GM12878 (cell line): Measurements from ENCODE around the gene DOK7. TPM values are rescaled to one million over a fixed set of nuclear protein-coding genes. Genes with fewer than 3 reads are reported as not detected.

Experiments used
- ATAC-seq: fragments of 200-7000 bp; cut with Tn5 transposase; 3 replicates; pipeline ENCODE4 v1.9.1; 2020; ENCODE audit warnings: mild to moderate bottlenecking, moderate library complexity
- BruUV-seq: library from RNA; stranded (reverse); fragments of 400-500 nt; replicated peaks from 2 replicates; lab custom pipeline; 2021; lab: Mats Ljungman, UMichigan
- CTCF ChIA-PET: fragments of 300-600 bp; sonication (Branson Sonifier 250); formaldehyde crosslinking; extraction: SDS; loops from one replicate; lab custom pipeline; 2021; ENCODE audit warnings: inconsistent platforms; lab: Yijun Ruan, JAX
- POLR2A ChIA-PET: fragments of 350-600 bp; formaldehyde crosslinking; extraction: SDS; loops from one replicate; lab custom pipeline; 2021; ENCODE audit warnings: inconsistent platforms; lab: Charles Lee
- RAD21 ChIA-PET: fragments of 300-600 bp; sonication (Branson Sonifier 250); formaldehyde crosslinking; loops from one replicate; lab custom pipeline; 2023; ENCODE audit warnings: antibody characterized with exemption; ENCODE audit not compliant: unreplicated experiment; lab: Charles Lee
- SMC1A ChIA-PET: fragments of 300-600 bp; sonication (Branson Sonifier 250); formaldehyde crosslinking; loops from one replicate; lab custom pipeline; 2023; ENCODE audit not compliant: unreplicated experiment, uncharacterized antibody; lab: Charles Lee
- DNase-seq: peaks from one replicate; pipeline ENCODE4 v3.0.0-alpha.2; 2011; ENCODE audit warnings: low read depth, low spot score
- FAIRE-seq: peaks from 3 replicates; lab custom pipeline; 2011; peaks lifted over from hg19 to GRCh38; lab: Jason Lieb, UNC
- H2AFZ ChIP-seq: 2 replicates; pipeline ENCODE4 v1.6.0; 2011; ENCODE audit warnings: low read depth, low read length, control low read depth; ENCODE audit not compliant: control insufficient read depth
- H3K27ac ChIP-seq: 2 replicates; pipeline ENCODE4 v1.5.1; 2011; ENCODE audit warnings: control low read depth; ENCODE audit not compliant: control insufficient read depth, insufficient read depth
- H3K27me3 ChIP-seq, 2 experiments: replicated peaks in 1 of 2; 2 replicates each; pipeline versions ENCODE4 v1.6.0 to v1.6.1; 2011; ENCODE audit warnings: low read length in 1 of 2; ENCODE audit not compliant: control insufficient read depth in 2 of 2, insufficient read depth in 2 of 2
- H3K36me3 ChIP-seq, 2 experiments: 2 replicates each; pipeline ENCODE4 v1.5.1; 2011; ENCODE audit warnings: low read length in 1 of 2; ENCODE audit not compliant: control insufficient read depth in 2 of 2, insufficient read depth in 2 of 2
- H3K4me1 ChIP-seq: 2 replicates; pipeline ENCODE4 v1.6.1; 2011; ENCODE audit warnings: mild to moderate bottlenecking, low read length, moderate library complexity, mixed read lengths; ENCODE audit not compliant: control insufficient read depth, insufficient read depth
- H3K4me2 ChIP-seq: 2 replicates; pipeline ENCODE4 v1.6.0; 2011; ENCODE audit warnings: control low read depth; ENCODE audit not compliant: control insufficient read depth, insufficient read depth
- H3K4me3 ChIP-seq: fragments of 200-600 bp; sonication (generic); 2 replicates; pipeline ENCODE4 v1.5.1; 2016
- H3K79me2 ChIP-seq: 2 replicates; pipeline ENCODE4 v1.6.0; 2011; ENCODE audit warnings: low read length; ENCODE audit not compliant: control insufficient read depth, insufficient read depth
- H3K9ac ChIP-seq: 2 replicates; pipeline ENCODE4 v1.8.0; 2011; ENCODE audit warnings: low read length, control low read depth, mixed read lengths; ENCODE audit not compliant: control insufficient read depth, insufficient read depth
- H3K9me3 ChIP-seq: replicated peaks from 3 replicates; pipeline ENCODE4 v1.5.1; 2011; ENCODE audit warnings: mild to moderate bottlenecking, low read length; ENCODE audit not compliant: control insufficient read depth, insufficient read depth
- H4K20me1 ChIP-seq: 2 replicates; pipeline ENCODE4 v1.6.0; 2011; ENCODE audit not compliant: control insufficient read depth, insufficient read depth
- BCL11A ChIP-seq: IDR thresholded peaks from 2 replicates; pipeline ENCODE4 v1.6.1; 2011; ENCODE audit warnings: low read depth, low read length
- CBX5 ChIP-seq: sonication (generic); IDR thresholded peaks from 2 replicates; pipeline ENCODE4 v1.6.1; 2016; ENCODE audit warnings: low read depth, moderate library complexity, mild to moderate bottlenecking, inconsistent platforms
- EZH2 ChIP-seq: IDR thresholded peaks from 2 replicates; pipeline ENCODE4 v1.6.1; 2012; ENCODE audit warnings: low read depth, mild to moderate bottlenecking, control low read depth, inconsistent platforms, low read length, borderline replicate concordance; ENCODE audit not compliant: control insufficient read depth
- NFIC ChIP-seq: IDR thresholded peaks from 2 replicates; pipeline ENCODE4 v1.6.1; 2012; ENCODE audit warnings: low read depth, mild to moderate bottlenecking, inconsistent platforms, low read length, moderate library complexity
- RELA ChIP-seq: fragments of 450-650 bp; IDR thresholded peaks from 2 replicates; pipeline ENCODE4 v1.8.0; 2014; ENCODE audit warnings: borderline replicate concordance; ENCODE audit not compliant: partially characterized antibody
- SMC3 ChIP-seq: IDR thresholded peaks from 2 replicates; pipeline ENCODE4 v1.6.1; 2011; ENCODE audit warnings: low read length, improper control_type of control experiment, borderline replicate concordance
- SREBF2 ChIP-seq: IDR thresholded peaks from 2 replicates; pipeline ENCODE4 v1.6.1; 2012; ENCODE audit warnings: mild to moderate bottlenecking, low read length
- WGBS: methylation state at CpG from one replicate; pipeline ENCODE4 v1.1.6; 2016; ENCODE audit warnings: low lambda C conversion rate; ENCODE audit not compliant: insufficient replicate concordance, insufficient coverage; ENCODE audit errors: missing lambda C conversion rate; 5-methylcytosine and 5-hydroxymethylcytosine counted together
- in situ Hi-C: fragments of 300-500 bp; cut with MboI; formaldehyde crosslinking; loops from 9 replicates; pipeline ENCODE4 v1.14.3; 2018; ENCODE audit warnings: mixed read lengths
- intact Hi-C: fragments of 100-400 bp; cut with micrococcal nuclease; formaldehyde crosslinking; loops from one replicate; pipeline ENCODE4 v1.14.2; 2022; ENCODE audit not compliant: unreplicated experiment
- polyA plus RNA-seq, 11 experiments: library from polyadenylated mRNA; depleted of rRNA in 4 of 11; unstranded in 6 of 11; stranded (reverse) in 5 of 11; fragments of >200 nt; fragmentation: Nextera tagmentation in 4 of 11; fragmentation: Illumina TruSeq in 1 of 11; extraction: Ambion mirVana in 4 of 11; extraction: Trizol in 1 of 11; gene quantifications; 1 replicate in 1 of 11; 2 replicates in 10 of 11; pipeline versions ENCODE4 v1.2.1 to v1.2.3, GENCODE V29; 2011 to 2016; ENCODE audit warnings: inconsistent platforms in 2 of 11, missing spikeins in 2 of 11, low read depth in 1 of 11
- total RNA-seq, 4 experiments: library from RNA; depleted of rRNA in 3 of 4; stranded (reverse); fragments of >200 nt in 3 of 4; fragmentation: Illumina TruSeq in 1 of 4; extraction: Trizol in 1 of 4; gene quantifications; 2 replicates each; pipeline versions ENCODE4 v1.2.1 to v1.2.3, GENCODE V29; 2013 to 2021
- TF ChIP-seq, protein P1 (sequence below): IDR thresholded peaks from 2 replicates; pipeline ENCODE4 v1.6.1; 2012; ENCODE audit warnings: low read depth, low read length, improper control_type of control experiment
- TF ChIP-seq, protein P2 (sequence below): fragments of 450-650 bp; conservative IDR thresholded peaks from 2 replicates; pipeline ENCODE4 v1.6.1; 2017; ENCODE audit warnings: mild to moderate bottlenecking, moderate library complexity
- TF ChIP-seq, protein P3 (sequence below): fragments of 450-650 bp; formaldehyde crosslinking; IDR thresholded peaks from 2 replicates; pipeline ENCODE4 v1.5.0; 2022; ENCODE audit warnings: mild to moderate bottlenecking, missing genetic modification characterization
- TF ChIP-seq, protein P4 (sequence below): fragments of 450-650 bp; IDR thresholded peaks from 2 replicates; pipeline ENCODE4 v1.6.1; 2017; ENCODE audit warnings: mild to moderate bottlenecking, moderate library complexity

DOK7 gene
- total and polyA plus RNA-seq, 10 of the 15 experiments (the other 5 are each of a cell fraction or from before 2014, with no cell fraction given) = 0.04 to 0.46 (median 0.18) TPM; not detected in 4

DNA sequence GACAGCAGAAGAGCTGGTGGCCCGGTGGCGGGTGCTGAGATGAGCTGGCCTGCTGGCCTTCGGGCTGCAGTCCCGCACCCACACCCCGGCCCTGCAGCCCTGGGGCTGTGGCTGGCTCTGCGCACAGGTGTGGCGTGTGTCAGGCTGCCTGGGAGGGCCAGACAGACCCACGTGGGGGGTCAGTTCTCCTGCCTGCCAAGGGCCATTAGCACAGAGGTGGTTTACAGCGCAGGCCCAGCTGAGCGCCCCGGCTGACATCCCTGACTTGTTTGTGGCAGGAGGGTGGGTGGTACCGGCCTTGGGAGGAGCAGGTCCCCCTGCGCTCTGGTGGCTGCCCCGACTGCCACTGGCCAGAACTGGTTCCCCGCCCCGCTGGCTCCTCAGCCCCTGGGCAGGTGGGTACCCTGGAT, 30.7 kb upstream of the DOK7 start:
- 59% methylated on average over 16 of the region's 16 CpGs for WGBS
- ChIA-PET CTCF (no interaction called here), POLR2A (no interaction called here), SMC1A (no interaction called here), RAD21 (no interaction called here)
- Histone ChIP-seq H3K4me2 (no peak overlapping the region), H3K36me3 (no peaks in the 10 kb centered on the region), H3K9ac (no peak overlapping the region), H3K27ac (no peak overlapping the region), H3K4me1 (no peaks in the 10 kb centered on the region), H3K27me3 (no peaks in the 10 kb centered on the region), H4K20me1 (no peaks in the 10 kb centered on the region), H3K4me3 (no peak overlapping the region), H3K79me2 (no peaks in the 10 kb centered on the region), H2AFZ (no peak overlapping the region), H3K9me3 (no peaks in the 10 kb centered on the region)
- ATAC-seq (no peak), DNase-seq (no peak), FAIRE-seq (no peak)
- no TSS peak for BruUV-seq
- intact Hi-C loops = no loop called here
- in situ Hi-C loops = no loop called here
- TF ChIP-seq RELA (no peak), EZH2 (no peak), BCL11A (no peak), SMC3 (no peak), CBX5 (no peak), NFIC (no peak), SREBF2 (no peak)
- TF ChIP-seq, protein P1, sequence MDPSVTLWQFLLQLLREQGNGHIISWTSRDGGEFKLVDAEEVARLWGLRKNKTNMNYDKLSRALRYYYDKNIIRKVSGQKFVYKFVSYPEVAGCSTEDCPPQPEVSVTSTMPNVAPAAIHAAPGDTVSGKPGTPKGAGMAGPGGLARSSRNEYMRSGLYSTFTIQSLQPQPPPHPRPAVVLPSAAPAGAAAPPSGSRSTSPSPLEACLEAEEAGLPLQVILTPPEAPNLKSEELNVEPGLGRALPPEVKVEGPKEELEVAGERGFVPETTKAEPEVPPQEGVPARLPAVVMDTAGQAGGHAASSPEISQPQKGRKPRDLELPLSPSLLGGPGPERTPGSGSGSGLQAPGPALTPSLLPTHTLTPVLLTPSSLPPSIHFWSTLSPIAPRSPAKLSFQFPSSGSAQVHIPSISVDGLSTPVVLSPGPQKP = no peak
- TF ChIP-seq, protein P2, sequence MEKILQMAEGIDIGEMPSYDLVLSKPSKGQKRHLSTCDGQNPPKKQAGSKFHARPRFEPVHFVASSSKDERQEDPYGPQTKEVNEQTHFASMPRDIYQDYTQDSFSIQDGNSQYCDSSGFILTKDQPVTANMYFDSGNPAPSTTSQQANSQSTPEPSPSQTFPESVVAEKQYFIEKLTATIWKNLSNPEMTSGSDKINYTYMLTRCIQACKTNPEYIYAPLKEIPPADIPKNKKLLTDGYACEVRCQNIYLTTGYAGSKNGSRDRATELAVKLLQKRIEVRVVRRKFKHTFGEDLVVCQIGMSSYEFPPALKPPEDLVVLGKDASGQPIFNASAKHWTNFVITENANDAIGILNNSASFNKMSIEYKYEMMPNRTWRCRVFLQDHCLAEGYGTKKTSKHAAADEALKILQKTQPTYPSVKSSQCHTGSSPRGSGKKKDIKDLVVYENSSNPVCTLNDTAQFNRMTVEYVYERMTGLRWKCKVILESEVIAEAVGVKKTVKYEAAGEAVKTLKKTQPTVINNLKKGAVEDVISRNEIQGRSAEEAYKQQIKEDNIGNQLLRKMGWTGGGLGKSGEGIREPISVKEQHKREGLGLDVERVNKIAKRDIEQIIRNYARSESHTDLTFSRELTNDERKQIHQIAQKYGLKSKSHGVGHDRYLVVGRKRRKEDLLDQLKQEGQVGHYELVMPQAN = no peak
- TF ChIP-seq, protein P3, sequence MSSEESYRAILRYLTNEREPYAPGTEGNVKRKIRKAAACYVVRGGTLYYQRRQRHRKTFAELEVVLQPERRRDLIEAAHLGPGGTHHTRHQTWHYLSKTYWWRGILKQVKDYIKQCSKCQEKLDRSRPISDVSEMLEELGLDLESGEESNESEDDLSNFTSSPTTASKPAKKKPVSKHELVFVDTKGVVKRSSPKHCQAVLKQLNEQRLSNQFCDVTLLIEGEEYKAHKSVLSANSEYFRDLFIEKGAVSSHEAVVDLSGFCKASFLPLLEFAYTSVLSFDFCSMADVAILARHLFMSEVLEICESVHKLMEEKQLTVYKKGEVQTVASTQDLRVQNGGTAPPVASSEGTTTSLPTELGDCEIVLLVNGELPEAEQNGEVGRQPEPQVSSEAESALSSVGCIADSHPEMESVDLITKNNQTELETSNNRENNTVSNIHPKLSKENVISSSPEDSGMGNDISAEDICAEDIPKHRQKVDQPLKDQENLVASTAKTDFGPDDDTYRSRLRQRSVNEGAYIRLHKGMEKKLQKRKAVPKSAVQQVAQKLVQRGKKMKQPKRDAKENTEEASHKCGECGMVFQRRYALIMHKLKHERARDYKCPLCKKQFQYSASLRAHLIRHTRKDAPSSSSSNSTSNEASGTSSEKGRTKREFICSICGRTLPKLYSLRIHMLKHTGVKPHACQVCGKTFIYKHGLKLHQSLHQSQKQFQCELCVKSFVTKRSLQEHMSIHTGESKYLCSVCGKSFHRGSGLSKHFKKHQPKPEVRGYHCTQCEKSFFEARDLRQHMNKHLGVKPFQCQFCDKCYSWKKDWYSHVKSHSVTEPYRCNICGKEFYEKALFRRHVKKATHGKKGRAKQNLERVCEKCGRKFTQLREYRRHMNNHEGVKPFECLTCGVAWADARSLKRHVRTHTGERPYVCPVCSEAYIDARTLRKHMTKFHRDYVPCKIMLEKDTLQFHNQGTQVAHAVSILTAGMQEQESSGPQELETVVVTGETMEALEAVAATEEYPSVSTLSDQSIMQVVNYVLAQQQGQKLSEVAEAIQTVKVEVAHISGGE (CRISPR knock-in tag) = no peak
- TF ChIP-seq, protein P4, sequence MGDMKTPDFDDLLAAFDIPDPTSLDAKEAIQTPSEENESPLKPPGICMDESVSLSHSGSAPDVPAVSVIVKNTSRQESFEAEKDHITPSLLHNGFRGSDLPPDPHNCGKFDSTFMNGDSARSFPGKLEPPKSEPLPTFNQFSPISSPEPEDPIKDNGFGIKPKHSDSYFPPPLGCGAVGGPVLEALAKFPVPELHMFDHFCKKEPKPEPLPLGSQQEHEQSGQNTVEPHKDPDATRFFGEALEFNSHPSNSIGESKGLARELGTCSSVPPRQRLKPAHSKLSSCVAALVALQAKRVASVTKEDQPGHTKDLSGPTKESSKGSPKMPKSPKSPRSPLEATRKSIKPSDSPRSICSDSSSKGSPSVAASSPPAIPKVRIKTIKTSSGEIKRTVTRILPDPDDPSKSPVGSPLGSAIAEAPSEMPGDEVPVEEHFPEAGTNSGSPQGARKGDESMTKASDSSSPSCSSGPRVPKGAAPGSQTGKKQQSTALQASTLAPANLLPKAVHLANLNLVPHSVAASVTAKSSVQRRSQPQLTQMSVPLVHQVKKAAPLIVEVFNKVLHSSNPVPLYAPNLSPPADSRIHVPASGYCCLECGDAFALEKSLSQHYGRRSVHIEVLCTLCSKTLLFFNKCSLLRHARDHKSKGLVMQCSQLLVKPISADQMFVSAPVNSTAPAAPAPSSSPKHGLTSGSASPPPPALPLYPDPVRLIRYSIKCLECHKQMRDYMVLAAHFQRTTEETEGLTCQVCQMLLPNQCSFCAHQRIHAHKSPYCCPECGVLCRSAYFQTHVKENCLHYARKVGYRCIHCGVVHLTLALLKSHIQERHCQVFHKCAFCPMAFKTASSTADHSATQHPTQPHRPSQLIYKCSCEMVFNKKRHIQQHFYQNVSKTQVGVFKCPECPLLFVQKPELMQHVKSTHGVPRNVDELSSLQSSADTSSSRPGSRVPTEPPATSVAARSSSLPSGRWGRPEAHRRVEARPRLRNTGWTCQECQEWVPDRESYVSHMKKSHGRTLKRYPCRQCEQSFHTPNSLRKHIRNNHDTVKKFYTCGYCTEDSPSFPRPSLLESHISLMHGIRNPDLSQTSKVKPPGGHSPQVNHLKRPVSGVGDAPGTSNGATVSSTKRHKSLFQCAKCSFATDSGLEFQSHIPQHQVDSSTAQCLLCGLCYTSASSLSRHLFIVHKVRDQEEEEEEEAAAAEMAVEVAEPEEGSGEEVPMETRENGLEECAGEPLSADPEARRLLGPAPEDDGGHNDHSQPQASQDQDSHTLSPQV = no peak
